GM23338 (cell line): ENCODE results near the gene EHBP1L1. TPM values are rescaled to one million over a fixed set of nuclear protein-coding genes. Genes with fewer than 3 reads are reported as not detected.

Experiments used
- ATAC-seq: fragments of 200-7000 bp; cut with Tn5 transposase; 3 replicates; pipeline ENCODE4 v1.9.1; 2020
- DNase-seq: peaks from one replicate; pipeline ENCODE4 v3.0.0-alpha.2; 2015; ENCODE audit warnings: low spot score
- H2AFZ ChIP-seq: fragments of 200-600 bp; sonication (generic); 2 replicates; pipeline ENCODE4 v1.8.0; 2016; ENCODE audit warnings: antibody characterized with exemption, mild to moderate bottlenecking, moderate library complexity
- H3F3A ChIP-seq: fragments of 200-600 bp; sonication (generic); replicated peaks from 2 replicates; pipeline ENCODE4 v1.8.0; 2017; ENCODE audit warnings: antibody characterized with exemption, mixed run types, low read depth
- H3K27ac ChIP-seq: fragments of 200-600 bp; sonication (generic); 2 replicates; pipeline ENCODE4 v1.6.1; 2016; ENCODE audit warnings: low read depth
- H3K27me3 ChIP-seq: fragments of 200-600 bp; sonication (generic); 2 replicates; pipeline ENCODE4 v1.8.0; 2016; ENCODE audit warnings: mild to moderate bottlenecking, mixed run types, moderate library complexity; ENCODE audit not compliant: insufficient read depth
- H3K36me3 ChIP-seq: fragments of 200-600 bp; sonication (generic); 2 replicates; pipeline ENCODE4 v1.8.0; 2016; ENCODE audit warnings: mild to moderate bottlenecking; ENCODE audit not compliant: insufficient read depth
- H3K4me1 ChIP-seq: fragments of 200-600 bp; sonication (generic); 2 replicates; pipeline ENCODE4 v1.8.0; 2016; ENCODE audit warnings: mild to moderate bottlenecking, moderate library complexity; ENCODE audit not compliant: insufficient read depth
- H3K4me2 ChIP-seq: fragments of 200-600 bp; sonication (generic); 2 replicates; pipeline ENCODE4 v1.7.1; 2017; ENCODE audit warnings: mixed run types
- H3K4me3 ChIP-seq: fragments of 200-600 bp; sonication (generic); 2 replicates; pipeline ENCODE4 v1.6.1; 2016; ENCODE audit warnings: mixed run types
- H3K79me2 ChIP-seq: fragments of 200-600 bp; sonication (generic); replicated peaks from 2 replicates; pipeline ENCODE4 v1.8.0; 2017; ENCODE audit warnings: mild to moderate bottlenecking; ENCODE audit not compliant: insufficient read depth
- H3K9me2 ChIP-seq: fragments of 200-600 bp; sonication (generic); 2 replicates; pipeline ENCODE4 v1.8.0; 2017; ENCODE audit not compliant: insufficient read depth
- H4K20me1 ChIP-seq: fragments of 200-600 bp; sonication (generic); replicated peaks from 2 replicates; pipeline ENCODE4 v1.8.0; 2017; ENCODE audit warnings: mild to moderate bottlenecking; ENCODE audit not compliant: insufficient read depth
- H3K27ac Mint-ChIP-seq: 2 replicates; pipeline ENCODE4 v1.8.0; 2020; ENCODE audit warnings: inconsistent platforms, mild to moderate bottlenecking, moderate library complexity, mixed read lengths
- H3K27me3 Mint-ChIP-seq: 3 replicates; pipeline ENCODE4 v1.8.0; 2022; ENCODE audit warnings: low read depth, mild to moderate bottlenecking, moderate library complexity, mixed read lengths, inconsistent platforms; ENCODE audit not compliant: insufficient read depth, poor library complexity
- H3K36me3 Mint-ChIP-seq: 3 replicates; pipeline ENCODE4 v1.8.0; 2021; ENCODE audit warnings: low read depth, mild to moderate bottlenecking, inconsistent platforms, moderate library complexity, mixed read lengths
- H3K4me1 Mint-ChIP-seq: 3 replicates; pipeline ENCODE4 v1.8.0; 2020; ENCODE audit warnings: mild to moderate bottlenecking, inconsistent platforms, mixed read lengths
- H3K4me3 Mint-ChIP-seq: 3 replicates; pipeline ENCODE4 v1.8.0; 2021; ENCODE audit warnings: moderate library complexity, mild to moderate bottlenecking, inconsistent platforms, mixed read lengths
- H3K9me3 Mint-ChIP-seq: 3 replicates; pipeline ENCODE4 v1.8.0; 2020; ENCODE audit warnings: moderate library complexity, mild to moderate bottlenecking, inconsistent platforms, mixed read lengths
- EZH2 ChIP-seq: fragments of 200-600 bp; sonication (generic); IDR thresholded peaks from one replicate; pipeline ENCODE4 v1.8.0; 2017; ENCODE audit warnings: antibody characterized with exemption, mild to moderate bottlenecking, low read depth; ENCODE audit not compliant: unreplicated experiment
- EZH2phosphoT487 ChIP-seq: fragments of 200-600 bp; sonication (generic); IDR thresholded peaks from one replicate; pipeline ENCODE4 v1.8.1; 2018; ENCODE audit warnings: antibody characterized with exemption; ENCODE audit not compliant: unreplicated experiment
- JUNB ChIP-seq: IDR thresholded peaks from one replicate; pipeline ENCODE4 v1.6.1; 2016; ENCODE audit warnings: antibody characterized with exemption; ENCODE audit not compliant: unreplicated experiment
- NANOG ChIP-seq: IDR thresholded peaks from 2 replicates; pipeline ENCODE4 v1.6.1; 2016; ENCODE audit warnings: antibody characterized with exemption, borderline replicate concordance
- POLR2AphosphoS5 ChIP-seq: IDR thresholded peaks from 2 replicates; pipeline ENCODE4 v1.6.1; 2016; ENCODE audit warnings: antibody characterized with exemption, low read depth
- ZNF114 ChIP-seq: fragments of 250-450 bp; sonication (Bioruptor Pico); IDR thresholded peaks from 2 replicates; pipeline ENCODE4 v1.5.0; 2020; ENCODE audit warnings: mild to moderate bottlenecking, moderate library complexity
- ZNF331 ChIP-seq: fragments of 250-450 bp; sonication (Bioruptor Pico); IDR thresholded peaks from 2 replicates; pipeline ENCODE4 v1.5.0; 2020; ENCODE audit warnings: low read depth, mild to moderate bottlenecking, moderate library complexity
- polyA plus RNA-seq: library from polyadenylated mRNA; unstranded; fragments of >200 nt; fragmentation: Nextera tagmentation; extraction: Ambion mirVana; gene quantifications from 2 replicates; pipeline ENCODE4 v1.2.1, GENCODE V29; 2016
- total RNA-seq: library from RNA; depleted of rRNA; stranded (reverse); fragments of >200 nt; shearing (Covaris generic); gene quantifications from 2 replicates; pipeline ENCODE4 v1.2.3, GENCODE V29; 2014
- TF ChIP-seq, protein P1 (sequence below), 2 experiments: fragments of 200-600 bp in 1 of 2; sonication (generic) in 1 of 2; conservative IDR thresholded peaks; 2 replicates each; pipeline versions ENCODE4 v1.5.1 to v1.6.1; 2016 to 2017; ENCODE audit warnings: antibody characterized with exemption in 2 of 2, low read depth in 2 of 2, mild to moderate bottlenecking in 2 of 2, moderate library complexity in 1 of 2
- TF ChIP-seq, protein P2 (sequence below): IDR thresholded peaks from one replicate; pipeline ENCODE4 v1.6.1; 2018; ENCODE audit warnings: antibody characterized with exemption; ENCODE audit not compliant: unreplicated experiment
- TF ChIP-seq, protein P3 (sequence below): IDR thresholded peaks from 2 replicates; pipeline ENCODE4 v1.6.1; 2016; ENCODE audit warnings: antibody characterized with exemption

The EHBP1L1 gene
- total and polyA plus RNA-seq, 2 experiments from 2014 or later = 2.9 to 10.9 TPM

DNA sequence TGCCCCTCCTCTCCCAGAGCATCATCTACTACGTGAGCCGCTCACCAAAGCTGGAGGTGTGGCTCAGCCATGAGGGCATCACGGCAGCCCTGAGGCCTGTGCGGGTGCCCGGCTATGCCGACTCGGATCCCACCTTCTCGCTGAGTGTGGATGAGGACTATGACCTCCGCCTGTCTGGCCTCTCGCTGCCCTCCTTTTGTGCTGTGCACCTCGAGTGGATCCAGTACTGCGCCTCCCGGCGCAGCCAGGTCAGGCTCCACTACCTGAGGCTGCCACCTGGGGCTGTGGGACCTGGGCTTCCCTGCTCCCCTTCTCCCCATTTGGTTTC is 58.2 kb downstream of the EHBP1L1 start (continued):
- TF ChIP-seq, protein P1, sequence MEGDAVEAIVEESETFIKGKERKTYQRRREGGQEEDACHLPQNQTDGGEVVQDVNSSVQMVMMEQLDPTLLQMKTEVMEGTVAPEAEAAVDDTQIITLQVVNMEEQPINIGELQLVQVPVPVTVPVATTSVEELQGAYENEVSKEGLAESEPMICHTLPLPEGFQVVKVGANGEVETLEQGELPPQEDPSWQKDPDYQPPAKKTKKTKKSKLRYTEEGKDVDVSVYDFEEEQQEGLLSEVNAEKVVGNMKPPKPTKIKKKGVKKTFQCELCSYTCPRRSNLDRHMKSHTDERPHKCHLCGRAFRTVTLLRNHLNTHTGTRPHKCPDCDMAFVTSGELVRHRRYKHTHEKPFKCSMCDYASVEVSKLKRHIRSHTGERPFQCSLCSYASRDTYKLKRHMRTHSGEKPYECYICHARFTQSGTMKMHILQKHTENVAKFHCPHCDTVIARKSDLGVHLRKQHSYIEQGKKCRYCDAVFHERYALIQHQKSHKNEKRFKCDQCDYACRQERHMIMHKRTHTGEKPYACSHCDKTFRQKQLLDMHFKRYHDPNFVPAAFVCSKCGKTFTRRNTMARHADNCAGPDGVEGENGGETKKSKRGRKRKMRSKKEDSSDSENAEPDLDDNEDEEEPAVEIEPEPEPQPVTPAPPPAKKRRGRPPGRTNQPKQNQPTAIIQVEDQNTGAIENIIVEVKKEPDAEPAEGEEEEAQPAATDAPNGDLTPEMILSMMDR (conservative IDR thresholded peaks at IDR 0.05; ENCODE audit: low read depth in 2 of 2) = no peak
- no peak for TF ChIP-seq ZNF331
- TF ChIP-seq, protein P2, sequence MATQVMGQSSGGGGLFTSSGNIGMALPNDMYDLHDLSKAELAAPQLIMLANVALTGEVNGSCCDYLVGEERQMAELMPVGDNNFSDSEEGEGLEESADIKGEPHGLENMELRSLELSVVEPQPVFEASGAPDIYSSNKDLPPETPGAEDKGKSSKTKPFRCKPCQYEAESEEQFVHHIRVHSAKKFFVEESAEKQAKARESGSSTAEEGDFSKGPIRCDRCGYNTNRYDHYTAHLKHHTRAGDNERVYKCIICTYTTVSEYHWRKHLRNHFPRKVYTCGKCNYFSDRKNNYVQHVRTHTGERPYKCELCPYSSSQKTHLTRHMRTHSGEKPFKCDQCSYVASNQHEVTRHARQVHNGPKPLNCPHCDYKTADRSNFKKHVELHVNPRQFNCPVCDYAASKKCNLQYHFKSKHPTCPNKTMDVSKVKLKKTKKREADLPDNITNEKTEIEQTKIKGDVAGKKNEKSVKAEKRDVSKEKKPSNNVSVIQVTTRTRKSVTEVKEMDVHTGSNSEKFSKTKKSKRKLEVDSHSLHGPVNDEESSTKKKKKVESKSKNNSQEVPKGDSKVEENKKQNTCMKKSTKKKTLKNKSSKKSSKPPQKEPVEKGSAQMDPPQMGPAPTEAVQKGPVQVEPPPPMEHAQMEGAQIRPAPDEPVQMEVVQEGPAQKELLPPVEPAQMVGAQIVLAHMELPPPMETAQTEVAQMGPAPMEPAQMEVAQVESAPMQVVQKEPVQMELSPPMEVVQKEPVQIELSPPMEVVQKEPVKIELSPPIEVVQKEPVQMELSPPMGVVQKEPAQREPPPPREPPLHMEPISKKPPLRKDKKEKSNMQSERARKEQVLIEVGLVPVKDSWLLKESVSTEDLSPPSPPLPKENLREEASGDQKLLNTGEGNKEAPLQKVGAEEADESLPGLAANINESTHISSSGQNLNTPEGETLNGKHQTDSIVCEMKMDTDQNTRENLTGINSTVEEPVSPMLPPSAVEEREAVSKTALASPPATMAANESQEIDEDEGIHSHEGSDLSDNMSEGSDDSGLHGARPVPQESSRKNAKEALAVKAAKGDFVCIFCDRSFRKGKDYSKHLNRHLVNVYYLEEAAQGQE = no peak
- no peak for TF ChIP-seq EZH2
- no peak for TF ChIP-seq ZNF114 (CRISPR knock-in tag)
- no peak for TF ChIP-seq POLR2AphosphoS5
- no peak for TF ChIP-seq JUNB
- TF ChIP-seq, protein P3, sequence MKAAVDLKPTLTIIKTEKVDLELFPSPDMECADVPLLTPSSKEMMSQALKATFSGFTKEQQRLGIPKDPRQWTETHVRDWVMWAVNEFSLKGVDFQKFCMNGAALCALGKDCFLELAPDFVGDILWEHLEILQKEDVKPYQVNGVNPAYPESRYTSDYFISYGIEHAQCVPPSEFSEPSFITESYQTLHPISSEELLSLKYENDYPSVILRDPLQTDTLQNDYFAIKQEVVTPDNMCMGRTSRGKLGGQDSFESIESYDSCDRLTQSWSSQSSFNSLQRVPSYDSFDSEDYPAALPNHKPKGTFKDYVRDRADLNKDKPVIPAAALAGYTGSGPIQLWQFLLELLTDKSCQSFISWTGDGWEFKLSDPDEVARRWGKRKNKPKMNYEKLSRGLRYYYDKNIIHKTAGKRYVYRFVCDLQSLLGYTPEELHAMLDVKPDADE = no peak
- no peak for TF ChIP-seq NANOG
- no peak for TF ChIP-seq EZH2phosphoT487

DNA sequence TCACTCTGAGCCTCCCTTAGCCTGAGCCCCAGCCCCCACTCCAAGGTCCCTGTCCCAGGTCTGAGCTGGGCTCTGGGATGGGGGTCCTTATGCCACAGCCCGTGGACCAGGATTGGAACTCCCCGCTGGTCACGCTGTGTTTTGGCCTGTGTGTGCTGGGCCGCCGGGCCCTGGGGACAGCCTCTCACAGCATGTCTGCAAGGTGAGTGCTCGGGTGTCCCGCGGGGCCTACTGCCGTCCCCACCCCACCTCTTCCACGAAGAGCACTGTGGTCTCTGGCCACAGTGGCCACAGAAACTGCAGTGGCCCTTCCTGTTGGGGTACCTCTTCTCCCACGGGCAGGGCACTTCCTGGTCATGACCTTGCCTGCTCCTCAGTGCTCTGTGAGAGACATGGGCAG is 58.6 kb downstream of the EHBP1L1 start:
- no peak overlapping the region for H3K27ac Mint-ChIP-seq
- H3K9me3 Mint-ChIP-seq = no peaks in the 10 kb centered on the region
- Histone ChIP-seq H3K36me3 (peaks cover 12% of the 10 kb centered on the region; the same call in 1 of the 2 replicates), H3F3A (peaks cover 19% of the 10 kb centered on the region), H3K4me1 (peaks cover 18% of the 10 kb centered on the region), H3K4me2 (no peak overlapping the region), H3K4me3 (no peak overlapping the region), H3K79me2 (no peaks in the 10 kb centered on the region), H3K9me2 (no peaks in the 10 kb centered on the region), H3K27me3 (no peaks in the 10 kb centered on the region), H2AFZ (no peak overlapping the region), H4K20me1 (no peaks in the 10 kb centered on the region; the same call in 1 of the 2 replicates), H3K27ac (no peak overlapping the region)
- no peak overlapping the region for H3K4me3 Mint-ChIP-seq
- H3K27me3 Mint-ChIP-seq = peaks cover 19% of the 10 kb centered on the region
- ATAC-seq = no peak
- no peak for DNase-seq
- peaks cover 25% of the 10 kb centered on the region for H3K36me3 Mint-ChIP-seq
- peaks cover 18% of the 10 kb centered on the region for H3K4me1 Mint-ChIP-seq
- TF ChIP-seq, protein P1 (conservative IDR thresholded peaks at IDR 0.05; ENCODE audit: low read depth in 2 of 2) = no peak
- TF ChIP-seq ZNF331 (no peak), ZNF114 (CRISPR knock-in tag) (no peak), EZH2 (no peak)
- TF ChIP-seq, protein P2 = no peak
